GM19438 (cell line): ENCODE data around the gene PRR5.

Experiments
- ATAC-seq: cut with Tn5 transposase; IDR thresholded peaks from one replicate; pipeline ENCODE4 v1.9.1; 2021; ENCODE audit warnings: low read depth; ENCODE audit not compliant: unreplicated experiment

Gene PRR5

DNA sequence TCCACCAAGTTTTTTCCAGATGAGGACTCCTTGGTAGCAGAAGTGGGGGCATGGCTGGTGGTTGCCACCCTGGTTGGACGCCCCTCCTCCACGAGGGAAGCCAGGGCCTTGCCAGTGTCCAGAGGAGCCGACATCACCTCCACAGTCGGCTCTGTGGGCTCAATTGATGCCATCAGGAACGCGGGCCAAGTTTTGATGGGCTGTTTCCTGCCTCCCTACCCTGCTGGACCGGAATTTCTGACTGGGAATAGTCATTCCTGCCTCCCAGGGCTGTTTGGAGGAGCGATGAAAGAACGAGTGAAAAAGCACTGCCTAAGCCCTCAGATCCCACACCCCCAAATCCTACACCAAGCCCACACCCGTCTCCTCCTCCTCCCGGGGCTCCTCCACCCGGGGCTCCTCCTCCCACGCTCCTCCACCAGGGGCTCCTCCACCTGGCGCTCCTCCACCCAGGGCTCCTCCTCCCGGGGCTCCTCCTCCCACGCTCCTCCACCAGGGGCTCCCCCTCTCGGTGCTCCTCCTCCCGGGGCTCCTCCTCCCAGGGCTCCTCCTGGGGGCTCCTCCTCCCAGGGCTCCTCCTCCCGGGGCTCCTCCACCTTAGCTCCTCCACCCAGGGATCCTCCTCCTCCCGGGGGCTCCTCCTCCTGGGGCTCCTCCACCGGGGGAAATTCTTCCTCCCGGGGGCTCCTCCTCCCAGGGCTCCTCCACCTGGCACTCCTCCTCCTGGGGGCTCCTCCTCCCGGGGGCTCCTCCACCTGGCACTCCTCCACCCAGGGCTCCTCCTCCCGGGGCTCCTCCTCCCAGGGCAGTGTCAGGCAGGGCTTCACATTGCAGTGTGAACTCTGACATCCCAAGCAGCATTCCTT, 10.0 kb upstream of the PRR5 start:
- no peak for ATAC-seq

DNA sequence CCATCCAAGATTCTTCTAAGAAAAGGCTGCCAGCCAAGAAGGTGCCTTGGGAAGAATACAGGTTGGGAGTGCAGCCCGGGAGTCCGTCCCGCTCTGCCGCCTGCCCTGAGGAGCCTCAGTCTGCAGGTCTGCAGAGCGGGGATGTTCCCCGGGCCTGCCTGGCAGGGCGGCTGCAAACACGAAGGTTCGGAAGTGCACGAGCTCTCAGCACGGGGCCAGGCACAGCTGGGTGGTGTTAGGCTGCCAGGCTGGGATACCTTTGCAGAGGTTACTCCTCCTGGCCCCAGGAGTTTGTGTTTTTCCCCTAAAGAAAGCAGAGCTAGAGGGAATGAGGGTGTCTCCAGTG, 9.4 kb upstream of the PRR5 start:
- ATAC-seq = no peak

DNA sequence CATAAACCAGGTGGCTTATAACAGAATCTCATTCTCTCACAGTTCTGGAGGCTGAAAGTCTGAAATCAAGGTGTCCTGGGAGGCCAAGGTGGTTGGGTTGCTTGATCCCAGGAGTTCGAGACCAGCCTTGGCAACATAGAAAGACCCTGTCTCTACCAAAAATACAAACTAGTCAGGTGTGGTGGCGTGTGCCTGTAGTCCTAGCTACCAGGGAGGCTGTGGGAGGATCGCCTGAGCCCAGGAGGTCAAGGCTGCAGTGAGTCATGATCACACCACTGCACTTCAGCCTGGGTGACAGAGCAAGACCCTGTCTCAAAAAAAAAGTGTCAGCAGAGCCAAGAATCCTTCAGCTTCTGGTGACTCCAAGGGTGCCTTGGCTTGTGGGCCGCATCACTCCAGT, 8.9 kb upstream of the PRR5 start:
- ATAC-seq = no peak

DNA sequence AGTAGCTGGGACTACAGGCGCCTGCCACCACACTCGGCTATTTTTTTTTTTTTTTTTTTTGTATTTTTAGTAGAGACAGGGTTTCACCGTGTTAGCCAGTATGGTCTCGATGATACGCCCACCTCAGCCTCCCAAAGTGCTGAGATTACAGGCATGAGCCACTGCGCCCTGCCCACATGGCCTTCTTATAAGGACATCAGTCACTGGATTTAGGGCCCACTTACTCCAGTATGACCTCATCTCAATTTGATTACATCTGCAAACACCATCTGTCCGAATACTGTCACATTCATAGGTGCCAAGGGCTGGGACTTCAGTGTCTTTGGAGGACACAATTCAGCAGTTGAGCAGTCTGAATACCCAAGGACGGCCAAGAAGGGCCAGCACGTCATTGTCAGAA, 8.2 kb upstream of the PRR5 start:
- ATAC-seq = no peak

DNA sequence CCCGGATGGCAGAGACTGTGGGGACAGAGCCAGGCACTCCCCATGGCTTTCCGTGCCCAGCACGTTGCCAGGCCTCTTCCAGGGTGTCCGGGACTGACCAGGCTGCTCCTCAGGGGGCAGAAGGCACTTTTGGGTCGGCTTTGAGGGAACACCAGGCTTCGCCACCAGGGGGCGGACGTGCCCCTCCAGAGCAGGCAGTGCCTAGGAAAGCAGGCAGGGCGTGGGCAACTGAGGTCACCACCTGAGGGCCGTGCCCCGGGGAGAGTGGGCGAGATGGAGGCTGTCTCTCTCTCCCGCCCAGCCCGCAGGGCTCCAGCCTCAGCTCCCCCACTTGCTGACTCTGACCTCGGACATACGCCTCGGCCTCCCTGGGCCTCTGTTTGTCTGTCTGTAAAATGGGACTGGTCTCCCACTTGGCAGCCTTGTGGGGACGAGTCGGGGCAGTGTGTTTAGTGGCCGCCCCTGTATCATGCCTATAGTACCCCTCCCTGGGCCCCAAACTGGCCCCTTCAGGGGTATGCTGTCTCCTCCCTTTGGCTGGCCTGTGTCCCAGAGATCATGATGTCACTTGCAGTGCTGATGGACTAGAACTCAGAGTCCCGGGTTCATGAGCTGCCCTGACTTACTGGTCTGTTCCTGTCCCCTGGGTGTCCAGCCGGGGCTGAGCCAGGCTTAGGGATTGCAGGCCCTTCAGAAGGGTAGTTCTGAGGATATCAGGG, 4.4 kb upstream of the PRR5 start:
- no peak for ATAC-seq

DNA sequence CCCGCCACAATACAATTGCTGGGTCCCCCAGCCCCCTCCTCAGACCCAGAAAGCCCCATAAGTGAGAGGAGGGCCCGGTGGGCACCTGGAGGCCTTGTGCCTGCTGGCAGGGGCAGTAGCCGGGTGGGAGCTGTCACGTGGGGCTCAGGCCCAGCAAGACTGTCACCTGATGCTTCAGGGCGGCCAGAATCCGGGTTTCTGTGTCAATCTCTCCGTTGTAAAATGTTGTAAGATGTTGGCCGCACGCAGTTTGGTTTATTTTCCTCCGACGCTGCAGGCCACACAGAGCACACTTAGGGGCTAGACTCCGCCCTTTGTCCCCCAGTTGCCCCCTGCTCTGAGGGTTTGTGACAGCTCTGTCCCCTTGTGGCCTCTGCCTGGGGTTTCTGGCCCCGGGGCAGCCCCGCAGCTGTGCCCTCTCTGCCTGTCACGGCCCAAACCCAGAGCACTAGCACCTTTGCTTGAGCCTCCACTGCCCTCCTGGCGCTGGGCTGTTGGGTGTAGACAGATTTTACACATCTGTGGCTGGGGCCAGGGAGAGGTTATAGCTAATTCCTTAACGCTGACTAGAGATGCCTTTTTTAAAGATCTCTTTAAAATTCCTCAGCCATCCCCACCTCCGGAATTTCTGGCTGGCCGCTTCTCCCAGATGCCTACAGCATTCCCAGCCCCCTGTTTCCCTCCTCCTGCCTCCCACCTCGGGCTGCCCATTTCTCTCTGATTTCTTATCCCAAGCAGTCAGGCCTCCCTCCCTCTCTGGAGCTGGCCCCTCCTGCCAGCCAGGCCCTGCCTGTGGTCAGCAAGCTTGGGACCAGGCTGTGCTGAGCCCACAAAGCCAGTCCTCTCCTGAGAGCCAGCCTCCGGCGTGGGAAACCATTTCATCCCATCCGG, 3.2 kb upstream of the PRR5 start:
- ATAC-seq = no peak

DNA sequence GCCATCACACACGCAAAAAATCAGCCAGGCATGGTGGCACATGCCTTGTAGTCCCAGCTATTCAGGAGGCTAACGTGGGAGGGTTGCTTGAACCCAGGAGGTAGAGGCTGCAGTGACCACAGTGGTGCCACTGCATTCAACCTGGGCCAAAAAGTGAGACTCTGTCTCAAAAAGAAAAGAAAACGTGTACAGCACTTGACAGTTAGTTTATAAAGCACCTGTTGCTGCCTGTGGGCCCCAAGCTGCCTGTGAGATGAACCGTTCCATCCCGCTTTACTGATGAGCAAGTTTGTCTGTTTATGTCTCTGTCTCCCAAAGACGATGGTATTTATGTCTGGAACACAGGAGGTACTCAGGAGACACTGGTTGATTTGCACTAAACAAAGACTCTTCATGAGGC, 1.5 kb upstream of the PRR5 start:
- no peak for ATAC-seq

DNA sequence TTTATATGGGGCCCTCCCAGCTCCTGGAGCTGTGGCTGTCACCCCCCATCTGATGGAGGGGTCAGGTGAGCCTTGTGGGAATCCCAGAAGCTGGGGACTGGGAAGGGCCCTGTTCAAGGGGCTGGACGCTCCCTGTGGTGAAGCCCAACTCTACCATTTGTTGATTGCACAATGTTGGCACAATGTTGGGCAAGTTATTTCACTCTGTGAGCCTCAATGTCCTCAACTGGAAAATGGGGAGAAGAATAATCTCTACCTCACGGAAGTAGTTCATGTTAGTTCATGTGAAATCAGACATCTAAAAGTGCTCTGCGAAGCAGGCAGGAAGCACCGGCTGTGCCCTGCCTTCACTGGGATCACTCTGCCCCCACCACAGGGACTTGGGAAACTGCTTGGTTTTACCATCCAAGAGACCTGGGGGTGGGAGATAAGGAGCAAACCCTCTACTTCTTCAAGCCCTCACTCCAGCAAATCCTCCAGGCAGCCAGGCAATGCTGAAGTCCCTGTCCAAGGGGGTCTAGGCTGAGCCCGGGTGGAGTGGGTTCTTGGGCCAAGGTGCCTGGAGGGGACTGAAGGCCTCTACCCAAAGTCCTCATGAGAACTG, 715 bp upstream of the PRR5 start:
- ATAC-seq = no peak

DNA sequence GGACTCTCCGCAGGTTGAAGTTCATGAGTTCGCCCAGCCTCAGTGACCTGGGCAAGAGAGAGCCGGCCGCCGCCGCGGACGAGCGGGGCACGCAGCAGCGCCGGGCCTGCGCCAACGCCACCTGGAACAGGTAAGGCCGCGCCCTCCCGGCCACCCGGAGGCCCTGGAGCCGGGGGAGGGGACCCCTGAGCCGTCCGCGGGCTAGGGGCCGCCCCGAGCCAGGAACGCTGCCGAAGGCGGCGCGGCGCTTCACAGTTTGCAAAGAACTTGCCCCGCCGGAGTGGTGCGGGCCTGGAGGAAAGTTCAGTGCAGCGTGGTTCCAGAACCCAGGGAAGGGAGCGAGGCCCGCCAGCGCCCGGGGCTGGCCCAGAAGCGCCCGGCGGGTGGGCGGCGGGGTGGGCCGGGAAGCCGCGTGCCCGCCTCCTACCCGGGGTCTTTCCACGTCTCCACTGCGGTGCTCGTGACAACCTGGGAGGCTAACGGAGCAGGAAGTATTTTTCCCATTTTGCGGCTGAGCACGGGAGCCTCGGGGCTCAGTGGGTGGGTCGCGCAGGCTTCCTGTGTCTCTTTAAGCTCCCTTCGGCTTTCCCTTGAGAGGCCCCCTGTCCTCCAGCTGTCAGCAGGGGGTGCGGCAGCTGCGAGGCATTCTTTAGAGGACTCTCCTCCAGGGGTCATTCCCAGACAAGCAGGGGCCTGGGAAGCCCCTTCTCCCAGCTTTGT, 635 bp downstream of the PRR5 start:
- peak; percentile 20 for ATAC-seq

DNA sequence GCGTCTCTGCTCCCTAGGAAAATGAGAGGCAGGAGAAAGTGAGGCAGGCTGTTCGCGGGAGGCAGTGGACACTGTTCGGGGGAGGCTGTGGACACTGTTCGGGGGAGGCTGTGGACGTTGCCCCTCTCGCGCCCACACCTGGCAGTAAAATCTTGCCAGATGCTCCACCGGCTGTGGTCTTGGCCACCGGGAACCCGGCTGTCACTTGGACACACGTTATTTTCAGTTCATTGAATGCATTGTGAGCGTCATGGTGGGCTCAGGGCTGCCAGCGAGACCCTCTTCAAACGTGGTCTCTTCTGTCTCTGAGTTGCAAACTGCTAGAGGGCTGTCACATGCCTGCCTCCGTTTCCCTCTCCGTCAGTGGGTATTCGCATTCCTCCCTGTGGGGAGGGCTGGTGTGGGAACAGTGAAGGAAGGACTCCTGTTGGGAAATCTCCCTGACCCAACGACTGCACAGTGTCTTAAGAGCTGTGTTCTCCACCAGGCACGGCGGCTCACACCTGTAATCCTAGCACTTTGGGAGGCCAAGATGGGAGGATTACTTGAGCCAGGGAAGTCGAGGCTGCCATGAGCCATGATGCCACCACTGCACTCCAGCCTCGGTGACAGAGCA, 1.4 kb downstream of the PRR5 start:
- no peak for ATAC-seq

DNA sequence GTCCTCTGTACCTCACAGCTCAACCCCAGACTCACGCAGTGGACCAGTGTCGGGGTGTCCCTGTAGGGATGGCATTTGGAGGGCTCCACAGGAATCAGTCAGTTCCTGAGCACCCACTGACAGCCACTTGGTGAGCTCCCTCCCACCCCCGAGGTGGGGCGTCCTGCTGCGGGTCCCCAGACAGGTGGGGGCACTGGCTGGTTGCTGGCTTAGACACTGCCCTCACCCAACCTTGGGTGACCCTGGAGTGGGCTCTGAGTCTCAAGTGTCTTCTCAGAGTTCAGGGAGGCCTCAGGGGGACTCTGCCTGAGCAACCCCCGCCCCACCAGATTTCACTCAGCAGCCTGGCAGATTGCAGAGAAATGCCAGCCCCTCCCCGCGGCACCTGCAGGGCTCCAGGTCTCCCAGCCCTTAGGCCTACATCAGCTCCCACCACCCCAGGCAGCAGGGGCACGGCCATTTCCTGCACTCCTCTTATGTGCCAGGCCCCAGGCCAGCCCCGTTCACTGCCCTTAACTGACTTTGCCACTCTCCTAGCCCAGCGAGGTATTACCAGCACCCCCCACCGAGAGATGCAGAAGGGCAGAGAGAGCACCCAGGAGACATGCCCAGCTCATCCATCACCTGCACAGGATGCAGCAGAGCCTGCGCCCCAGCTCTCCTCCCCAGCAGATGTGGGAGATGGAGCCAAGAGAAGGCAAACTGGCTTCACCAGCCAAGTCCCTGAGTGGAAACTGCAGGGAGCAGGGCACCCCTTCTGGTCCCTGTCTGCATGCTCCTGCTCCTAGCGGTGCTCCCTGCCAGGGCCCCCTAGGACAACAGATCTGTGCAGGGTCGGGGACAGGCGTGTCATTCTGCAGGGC, 2.4 kb downstream of the PRR5 start:
- no peak for ATAC-seq

DNA sequence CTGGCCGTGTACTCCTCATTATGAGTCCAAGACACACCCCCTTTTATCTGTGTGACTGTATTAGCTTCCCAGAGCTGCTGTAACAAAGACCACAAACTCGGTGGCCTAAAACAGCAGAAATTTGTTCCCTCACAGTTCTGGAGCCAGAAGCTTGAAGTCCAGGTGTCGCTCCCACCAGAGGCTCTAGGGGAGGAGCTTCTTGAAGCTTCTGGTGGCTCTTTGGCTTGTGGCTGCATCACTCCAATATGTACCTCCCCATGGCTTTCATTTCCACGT, 3.0 kb downstream of the PRR5 start:
- ATAC-seq = no peak

DNA sequence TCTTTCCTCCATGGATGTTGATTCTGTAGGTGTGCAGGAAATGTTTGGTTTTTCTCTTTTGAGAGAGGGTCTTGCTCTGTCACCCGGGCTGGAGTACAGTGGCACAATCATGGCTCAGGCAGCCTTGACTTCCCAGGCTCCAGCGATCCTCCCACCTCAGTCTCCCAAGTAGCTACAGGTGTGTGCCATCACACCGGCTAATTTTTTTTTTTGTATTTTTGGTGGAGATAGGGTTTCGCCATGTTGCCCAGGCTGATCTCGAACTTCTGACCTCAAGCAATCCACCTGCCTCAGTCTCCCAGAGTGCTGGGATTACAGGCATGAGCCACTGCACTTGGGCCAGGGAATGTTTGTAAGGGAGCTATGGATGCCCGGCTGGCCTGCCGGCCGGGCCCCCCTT, 4.5 kb downstream of the PRR5 start:
- ATAC-seq = no peak

DNA sequence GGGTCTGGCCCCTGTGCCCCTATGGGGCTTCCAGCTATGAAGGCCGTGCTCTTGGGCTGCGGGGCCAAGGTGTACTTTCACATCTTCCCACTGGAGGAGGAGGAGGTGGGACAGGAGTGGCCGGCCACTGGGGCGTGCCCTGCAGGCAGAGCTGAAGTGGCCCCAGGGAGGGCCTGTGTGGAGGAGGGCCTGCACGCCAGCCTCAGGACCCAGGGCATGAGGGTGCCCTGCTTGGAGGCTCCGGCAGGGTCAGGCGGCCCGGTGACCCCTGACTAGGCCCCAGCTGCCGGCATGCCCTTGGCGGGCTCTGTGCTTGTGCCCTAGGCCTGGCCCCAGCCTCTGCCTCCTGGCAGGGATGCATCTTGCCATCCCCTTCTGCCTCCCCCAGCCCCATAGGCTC, 5.2 kb downstream of the PRR5 start:
- no peak for ATAC-seq

DNA sequence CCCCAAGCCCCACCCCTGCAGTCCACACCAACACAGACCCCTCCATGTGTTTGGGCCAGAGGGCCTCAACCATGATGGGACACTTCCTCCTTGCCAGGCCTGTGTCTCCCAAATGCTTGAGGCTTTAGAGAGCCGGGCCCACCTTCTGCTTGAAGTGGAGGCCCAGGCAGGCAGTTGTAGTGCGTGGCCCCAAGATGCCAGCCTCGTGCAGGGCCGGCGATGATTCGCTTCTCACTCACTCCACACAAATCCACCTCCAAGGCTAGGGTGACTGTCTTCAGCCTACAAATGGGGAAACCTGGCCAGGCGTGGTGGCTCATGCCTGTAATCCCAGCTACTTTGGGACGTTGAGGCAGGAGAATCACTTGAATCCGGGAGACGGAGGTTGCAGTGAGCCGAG, 5.7 kb downstream of the PRR5 start:
- no peak for ATAC-seq

DNA sequence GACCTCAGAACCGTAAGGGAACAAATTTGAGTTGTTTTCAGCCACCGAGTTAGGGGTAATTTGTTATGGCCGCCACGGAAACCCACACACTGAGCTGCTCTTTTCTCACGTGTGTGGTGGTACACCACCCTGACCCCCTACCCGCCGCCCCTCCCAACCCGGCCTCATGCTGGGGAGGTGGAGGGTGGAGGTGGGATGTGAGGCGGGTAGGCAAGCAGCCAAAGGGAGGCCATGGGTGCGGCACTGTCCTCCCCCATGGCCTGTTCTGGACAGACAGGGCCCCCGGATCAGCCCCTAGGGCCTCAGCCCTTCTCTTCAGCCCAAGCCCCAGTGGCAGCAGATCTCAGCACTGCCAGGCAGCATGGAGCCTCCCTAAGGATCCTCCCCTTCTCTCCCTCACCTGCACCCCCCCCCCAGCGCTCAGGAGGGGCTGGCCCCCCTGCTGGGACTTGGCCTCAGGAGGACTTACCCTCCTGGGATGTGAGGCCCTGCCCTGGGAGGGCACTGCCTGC, 7.9 kb downstream of the PRR5 start:
- ATAC-seq = no peak

DNA sequence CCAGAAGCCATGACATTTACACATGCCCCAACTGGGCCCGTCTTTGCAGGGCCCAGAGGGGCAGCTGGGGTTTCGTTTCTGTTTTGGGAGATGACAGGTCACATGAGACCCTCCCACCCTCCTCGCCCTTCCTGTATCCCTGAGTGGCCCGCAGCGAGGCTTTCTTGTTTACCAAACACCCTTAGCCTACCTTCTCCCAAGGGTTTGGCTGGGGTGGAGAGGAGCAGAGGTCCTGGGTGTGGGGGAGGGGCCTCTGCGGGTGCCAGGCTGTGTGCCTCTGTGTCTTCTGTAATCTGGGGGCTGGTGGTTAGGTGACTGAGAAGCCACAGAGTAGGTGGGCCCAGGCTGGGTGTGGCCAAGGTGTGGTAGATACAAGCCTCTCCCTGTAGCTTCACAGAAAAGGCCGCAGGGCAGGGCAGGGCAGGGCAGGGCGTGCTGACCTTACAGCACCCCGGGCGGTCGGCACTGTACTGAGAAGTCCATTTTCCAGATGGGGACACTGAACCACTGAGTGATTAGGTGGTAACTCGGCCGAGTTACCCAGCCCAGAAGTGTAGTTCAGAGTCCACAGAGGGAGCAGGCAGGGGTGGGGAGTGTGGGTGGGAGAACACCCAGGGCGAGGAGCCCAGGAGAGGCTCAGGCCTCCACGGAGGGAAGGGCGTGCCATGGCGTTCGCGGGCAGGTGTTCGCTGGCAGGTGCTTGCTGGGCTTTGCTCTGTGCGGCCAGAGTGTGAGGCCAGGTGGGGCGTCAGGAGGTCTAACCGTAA, 8.7 kb downstream of the PRR5 start:
- no peak for ATAC-seq

DNA sequence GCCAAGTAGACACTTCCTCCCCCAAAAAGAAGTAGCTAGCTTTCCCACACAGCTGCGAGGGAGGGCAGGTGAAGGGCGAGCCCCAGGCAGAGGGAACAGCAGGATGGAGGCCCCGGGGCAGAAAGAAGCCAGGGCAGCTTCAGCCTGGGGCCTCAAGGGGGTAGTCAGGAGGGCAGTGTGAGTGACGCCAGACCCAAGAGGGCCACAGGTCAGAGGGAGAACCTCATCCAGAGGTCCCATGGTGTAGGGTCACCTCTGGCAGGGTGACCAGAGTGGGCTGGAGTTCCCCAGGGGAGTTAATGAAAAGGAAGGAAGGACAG, 9.2 kb downstream of the PRR5 start:
- ATAC-seq = no peak
